ENCODE data around the gene QKI.
"Not testable (repeated sequence)": the region's sequence is repeated elsewhere in the genome, so short reads cannot be mapped to it uniquely, and the experiment has no call there.

The QKI gene

DNA sequence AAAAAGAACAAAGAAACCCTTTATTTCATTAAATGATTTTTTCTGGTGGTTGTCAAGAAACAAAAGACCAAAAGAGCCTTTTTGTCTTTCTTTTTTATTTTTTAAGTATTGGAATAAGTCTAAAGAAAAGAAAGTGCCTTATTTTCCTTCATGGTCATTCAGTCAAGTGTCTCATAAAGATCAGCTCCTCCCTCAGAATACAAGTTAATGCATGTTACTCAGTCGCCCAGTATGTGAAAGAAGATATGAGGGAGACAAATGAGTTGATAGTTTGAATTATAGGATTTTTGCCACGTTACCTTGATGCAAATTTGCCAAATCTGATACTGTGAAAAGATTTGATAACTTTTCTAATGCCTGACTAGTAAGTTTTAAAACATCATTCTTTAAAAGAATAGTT lies 157.2 kb downstream of the QKI start:
- no peak for DNase-seq (ENCODE audit: extremely low read depth in 1 of 2, low read depth in 1 of 2)

GRCh38 chr6:163572612-163573011 lies 158.1 kb downstream of the QKI start:
- DNase-seq (ENCODE audit: extremely low read depth in 1 of 2, low read depth in 1 of 2), result no peak

DNA sequence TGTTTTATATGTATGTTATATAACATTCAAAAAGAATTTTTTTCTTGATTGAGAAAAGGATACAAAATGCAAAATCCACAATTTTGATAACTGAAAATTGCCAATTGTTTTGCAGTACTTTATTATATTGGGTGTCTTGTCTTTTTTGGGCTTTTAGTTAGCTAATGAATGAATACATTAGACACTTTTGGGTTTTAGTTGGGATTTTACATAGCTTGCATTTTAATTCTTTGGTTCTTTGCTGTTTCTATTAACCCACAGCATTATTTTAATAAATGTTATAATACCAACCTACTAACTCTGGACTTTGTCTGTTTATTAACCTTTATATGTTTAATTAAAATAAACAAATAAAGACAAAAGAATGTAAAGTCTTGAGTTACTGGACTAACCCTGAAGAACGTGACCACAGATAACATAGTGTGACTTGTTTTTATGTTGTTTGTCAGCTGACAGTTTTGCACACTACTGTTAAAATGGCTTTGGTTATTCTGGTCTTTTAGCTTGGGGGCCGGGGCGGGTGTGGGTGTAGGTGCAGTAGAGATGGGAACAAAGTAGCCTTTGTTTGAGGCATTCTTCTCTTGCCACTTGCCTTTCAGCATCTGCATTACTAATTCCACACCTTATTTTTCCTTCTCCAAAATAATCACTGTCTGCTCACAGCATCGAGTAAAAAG lies 159.1 kb downstream of the QKI start:
- no peak for DNase-seq (ENCODE audit: extremely low read depth in 1 of 2, low read depth in 1 of 2)

DNA sequence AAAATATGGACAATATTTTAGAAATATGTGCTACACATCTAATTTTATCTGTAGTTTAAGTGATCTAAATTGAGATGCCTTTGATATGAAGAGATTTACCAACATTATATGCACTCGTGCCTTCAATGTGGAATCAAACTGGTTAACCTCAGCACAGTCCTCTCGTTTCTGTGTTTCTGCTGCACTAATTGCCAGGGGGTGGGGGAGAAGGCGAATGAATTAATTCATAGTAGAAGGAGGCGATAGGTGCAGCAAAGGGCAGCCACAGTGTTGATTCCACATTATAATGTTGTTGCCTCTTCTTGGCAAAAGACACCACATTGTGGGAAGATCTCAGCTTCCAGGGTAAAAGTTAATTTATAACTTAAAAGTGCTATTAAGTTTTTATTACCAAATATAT lies 161.6 kb downstream of the QKI start:
- DNase-seq (ENCODE audit: extremely low read depth in 1 of 2, low read depth in 1 of 2), result no peak

DNA sequence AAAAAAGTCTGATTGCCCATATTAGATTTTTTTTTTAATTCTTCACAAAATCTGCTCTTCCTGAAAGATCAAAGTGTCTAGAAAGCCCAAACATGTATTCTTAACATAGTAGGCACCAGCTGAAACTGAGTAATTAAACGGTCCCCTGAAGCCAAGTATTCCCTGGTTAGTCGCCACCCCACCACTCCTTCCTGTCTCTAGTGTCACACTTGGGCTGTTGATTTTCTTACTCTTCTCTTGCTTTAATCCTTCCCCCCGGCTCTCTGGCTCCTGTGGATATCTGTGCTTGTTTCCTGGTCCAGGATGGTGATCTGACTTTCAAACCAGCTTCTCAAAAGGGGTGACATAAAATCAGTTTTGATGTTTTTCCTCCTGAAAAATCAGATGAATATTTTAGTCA lies 162.9 kb downstream of the QKI start:
- DNase-seq (ENCODE audit: extremely low read depth in 1 of 2, low read depth in 1 of 2), result no peak

DNA sequence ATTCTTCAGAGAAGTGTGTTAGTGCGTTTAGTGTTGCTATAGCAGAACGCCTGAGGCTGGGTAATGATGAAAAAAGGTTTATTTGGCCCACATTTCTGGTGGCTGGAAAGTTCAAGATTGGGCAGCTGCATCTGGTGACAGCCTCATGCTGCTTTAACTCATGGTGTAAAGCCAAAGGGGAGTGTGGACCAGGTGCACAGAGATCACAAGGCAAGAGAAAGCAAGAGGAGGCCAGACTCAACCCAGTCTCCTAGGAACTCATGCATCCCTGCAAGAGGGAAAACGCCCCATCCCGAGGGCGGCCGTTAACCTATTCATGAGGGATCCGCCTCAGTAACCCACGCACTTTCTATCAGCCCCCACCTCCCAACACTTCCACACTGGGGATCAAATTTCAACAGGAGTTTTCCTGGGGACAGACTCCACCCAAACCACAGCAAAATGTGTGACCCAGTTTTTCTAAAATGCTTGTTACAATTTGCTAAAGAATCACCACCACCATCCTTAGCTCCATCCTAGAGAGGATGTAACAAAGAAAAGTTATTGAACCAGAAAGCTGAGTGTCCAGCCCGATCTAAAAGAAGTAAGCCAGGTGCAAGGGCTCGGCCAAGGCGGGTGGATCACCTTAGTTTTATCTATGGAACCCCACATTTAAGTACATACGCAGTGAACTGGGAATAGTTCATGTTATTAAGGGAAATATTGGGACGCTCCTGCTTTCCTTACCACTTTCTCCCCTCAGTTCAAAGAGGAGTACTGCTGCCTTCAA lies 164.8 kb downstream of the QKI start:
- DNase-seq (ENCODE audit: extremely low read depth in 1 of 2, low read depth in 1 of 2), result no peak

DNA sequence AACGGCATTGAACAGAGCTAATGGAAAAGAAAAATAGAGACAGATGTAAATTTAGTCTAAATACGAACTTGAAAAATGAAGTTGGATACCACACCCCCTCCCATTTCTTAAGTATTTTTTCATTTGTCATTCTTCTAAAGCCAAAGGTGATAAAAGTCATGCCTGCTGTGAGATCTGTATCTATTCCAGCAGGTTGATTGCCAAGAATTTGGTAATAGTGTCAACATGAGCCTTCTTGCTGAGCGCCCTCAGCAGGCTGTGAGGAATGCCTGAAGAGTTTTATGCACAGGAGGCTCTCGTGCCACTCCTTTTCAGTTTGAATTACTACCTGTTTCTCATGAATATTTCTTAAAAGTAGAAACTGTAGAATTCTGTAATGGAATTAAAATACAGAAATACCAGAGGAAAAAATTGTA lies 165.4 kb downstream of the QKI start:
- DNase-seq (ENCODE audit: extremely low read depth in 1 of 2, low read depth in 1 of 2), result no peak

DNA sequence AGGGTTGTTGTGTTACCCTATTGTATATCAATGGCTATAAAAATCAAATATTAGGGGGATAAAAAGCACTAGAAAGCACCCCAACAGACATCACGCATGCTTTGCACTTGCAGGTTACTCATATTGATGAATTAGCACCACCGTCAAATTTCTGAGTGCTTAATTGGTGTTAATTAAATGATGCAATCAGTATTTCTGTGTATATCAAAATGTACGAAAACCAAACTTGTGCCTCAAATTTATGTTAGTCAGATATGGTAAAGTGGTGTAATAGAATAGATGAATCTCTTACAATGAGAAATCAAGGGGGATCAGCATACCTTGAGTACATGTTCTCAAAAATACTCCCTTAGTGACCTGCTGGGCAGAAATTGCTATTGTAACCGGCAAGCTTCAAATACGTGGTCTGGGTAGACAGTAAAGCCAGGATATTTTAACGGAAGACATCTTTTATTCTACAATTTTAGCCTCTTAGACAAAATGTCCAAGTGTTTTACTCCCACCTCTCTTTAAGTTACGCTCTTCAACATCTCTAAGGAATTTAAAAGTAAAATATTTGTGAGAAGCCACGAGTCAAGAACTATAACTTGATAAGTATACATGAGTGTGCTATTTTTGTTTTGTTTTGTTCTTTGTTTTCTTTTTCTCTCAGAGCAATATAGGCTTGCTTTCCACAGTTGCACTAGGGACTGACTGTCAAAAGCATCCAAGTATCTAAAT lies 166.0 kb downstream of the QKI start:
- DNase-seq (ENCODE audit: extremely low read depth in 1 of 2, low read depth in 1 of 2), result no peak

DNA sequence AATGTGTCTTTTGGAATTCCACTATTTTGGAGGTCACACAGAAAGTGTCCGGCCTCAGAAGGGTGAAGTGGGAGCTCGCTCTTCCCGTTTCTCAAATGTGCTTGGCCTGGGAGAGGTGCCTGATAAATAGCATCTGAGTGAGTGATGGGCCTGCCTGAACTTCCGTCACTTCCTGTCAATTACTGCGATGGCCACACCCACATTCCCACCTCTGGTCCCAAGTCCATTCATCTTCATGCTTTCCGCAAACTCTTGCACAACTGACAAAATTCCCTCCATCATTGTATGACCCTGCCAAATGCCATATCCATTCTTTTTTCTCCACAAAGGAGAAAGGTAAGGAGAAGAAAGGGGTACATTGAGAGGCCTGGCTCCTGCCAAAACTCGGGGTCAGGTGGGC lies 169.0 kb downstream of the QKI start:
- no peak for DNase-seq (ENCODE audit: extremely low read depth in 1 of 2, low read depth in 1 of 2)

GRCh38 chr6:163585932-163586437 lies 171.5 kb downstream of the QKI start:
- DNase-seq (ENCODE audit: extremely low read depth in 1 of 2, low read depth in 1 of 2), result no peak

- DNase-seq (ENCODE audit: extremely low read depth in 1 of 2, low read depth in 1 of 2), result no peak
These were observed 172.4 kb downstream of the QKI start for GRCh38 chr6:163586888-163587287.

- no peak for DNase-seq (ENCODE audit: extremely low read depth in 1 of 2, low read depth in 1 of 2)
These were observed 173.9 kb downstream of the QKI start for GRCh38 chr6:163588220-163588919.

DNA sequence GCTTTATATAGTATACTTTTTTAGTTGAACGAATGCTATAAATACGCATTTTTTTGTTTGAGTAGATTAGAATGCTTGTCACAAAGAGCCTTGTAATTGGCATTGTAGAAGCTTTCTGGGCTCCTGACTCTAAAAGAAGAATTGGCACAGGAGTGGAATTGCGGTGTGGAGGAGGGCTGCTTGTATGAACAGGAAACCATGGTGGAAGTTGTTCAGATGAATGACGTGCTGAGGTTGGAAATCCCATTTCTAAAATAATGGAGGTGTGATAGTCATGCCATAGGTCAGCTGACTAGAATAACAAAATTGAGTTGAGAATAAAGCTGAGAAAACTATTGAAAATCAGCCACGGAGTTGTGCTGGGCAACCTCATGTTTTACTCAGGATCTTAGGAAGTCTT lies 174.9 kb downstream of the QKI start:
- DNase-seq (ENCODE audit: extremely low read depth in 1 of 2, low read depth in 1 of 2), result no peak

GRCh38 chr6:163590132-163590531 lies 175.6 kb downstream of the QKI start:
- DNase-seq (ENCODE audit: extremely low read depth in 1 of 2, low read depth in 1 of 2), result not testable (repeated sequence)

DNA sequence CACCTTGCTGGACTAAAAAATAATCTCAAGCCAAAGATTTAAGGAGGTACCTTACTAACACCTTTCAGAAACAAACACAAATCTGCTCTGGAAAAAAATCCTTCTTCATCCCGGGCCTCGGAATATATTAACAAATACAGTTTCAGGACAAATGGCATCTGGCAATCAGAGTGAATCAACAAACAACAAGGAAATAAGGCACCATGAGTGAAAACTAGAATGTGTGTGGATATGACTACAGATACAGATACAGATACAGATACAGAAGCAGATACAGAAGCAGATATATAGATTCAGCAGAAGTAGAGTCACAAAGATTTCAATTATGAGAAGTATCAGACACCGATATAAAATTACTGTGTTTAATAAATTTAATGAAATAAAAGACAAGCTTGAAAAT lies 178.4 kb downstream of the QKI start:
- no peak for DNase-seq (ENCODE audit: extremely low read depth in 1 of 2, low read depth in 1 of 2)

GRCh38 chr6:163596174-163596573 lies 181.7 kb downstream of the QKI start:
- no peak for DNase-seq (ENCODE audit: extremely low read depth in 1 of 2, low read depth in 1 of 2)

- no peak for DNase-seq (ENCODE audit: extremely low read depth in 1 of 2, low read depth in 1 of 2)
These were observed 184.6 kb downstream of the QKI start for GRCh38 chr6:163599136-163599535.

GRCh38 chr6:163599684-163600083 lies 185.2 kb downstream of the QKI start:
- DNase-seq (ENCODE audit: extremely low read depth in 1 of 2, low read depth in 1 of 2), result no peak

GRCh38 chr6:163600331-163600730 lies 185.8 kb downstream of the QKI start:
- no peak for DNase-seq (ENCODE audit: extremely low read depth in 1 of 2, low read depth in 1 of 2)

DNA sequence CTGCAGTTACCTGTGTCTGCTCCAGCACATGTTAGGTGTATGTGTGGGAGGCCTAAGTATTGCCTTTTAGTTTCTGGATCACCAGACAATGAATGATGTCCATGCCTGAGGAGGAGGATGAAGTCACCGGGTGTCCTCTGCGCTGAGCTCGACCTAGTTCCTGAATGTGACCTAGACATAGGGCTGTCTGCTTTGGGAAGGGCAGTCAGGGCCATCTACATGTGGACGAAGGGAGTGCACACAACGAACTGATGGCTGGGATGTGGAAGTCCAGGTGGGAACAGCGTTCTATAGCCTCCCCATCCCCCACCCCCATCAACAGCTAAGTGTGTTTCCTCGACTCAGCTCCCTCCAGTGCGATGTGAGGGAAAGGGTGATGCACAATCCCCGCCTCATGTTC lies 186.3 kb downstream of the QKI start:
- no peak for DNase-seq (ENCODE audit: extremely low read depth in 1 of 2, low read depth in 1 of 2)

GRCh38 chr6:163602851-163603250 lies 188.3 kb downstream of the QKI start:
- DNase-seq (ENCODE audit: extremely low read depth in 1 of 2, low read depth in 1 of 2), result no peak

All from activated CD8-positive, alpha-beta memory T cell treated with anti-CD3 and anti-CD28 coated beads for 1 hour (primary cell).